ENCODE data around the gene CRELD1. TPM values are rescaled to one million over a fixed set of nuclear protein-coding genes. Genes with fewer than 3 reads are reported as not detected.
A peak's percentile ranks its signal among the peaks of the same experiment; 100 is the strongest.

The CRELD1 gene
- total and polyA plus RNA-seq, 2 donors (not counting 1 experiment from before 2014, with no cell fraction given), result 46.8 to 47.6 TPM

- no peaks in the 10 kb centered on the region for H3K27me3 Mint-ChIP-seq
- no peaks in the 10 kb centered on the region for H3K79me2 ChIP-seq (ENCODE audit: control insufficient read depth, insufficient read depth, low read length)
- H3K9me3 Mint-ChIP-seq (ENCODE audit: insufficient read depth), result no peaks in the 10 kb centered on the region
- H3K27ac Mint-ChIP-seq, result peak overlapping the region; percentile 41
- peaks cover 15 to 18% of the 10 kb centered on the region in 2 donors for H3K4me1 ChIP-seq (ENCODE audit: control insufficient read depth in 2 of 2, insufficient read depth in 2 of 2, low read length in 2 of 2)
- TF ChIP-seq CTCF (IDR thresholded peaks at IDR 0.05) (no peak), EZH2 (IDR thresholded peaks at IDR 0.05; ENCODE audit: borderline replicate concordance, insufficient read depth, low read depth, low read length, poor library complexity, severe bottlenecking) (no peak)
- no peak overlapping the region for H2AFZ ChIP-seq (ENCODE audit: insufficient read depth, low read depth, low read length, poor library complexity, severe bottlenecking)
- H3K27ac ChIP-seq (ENCODE audit: low read length in 2 of 2), result no peak overlapping the region
- no peaks in the 10 kb centered on the region for H3K36me3 ChIP-seq (replicated peaks in 1 of 2; ENCODE audit: control extremely low read depth in 1 of 2, control insufficient read depth in 1 of 2, extremely low read depth in 1 of 2, insufficient read depth in 2 of 2, low read length in 1 of 2)
- intact Hi-C loops (cut with micrococcal nuclease), result no loop called here
- DNase-seq, result no peak
- peaks cover 0 to 12% (median 0%) of the 10 kb centered on the region in 4 experiments for H3K27me3 ChIP-seq (replicated peaks in 1 of 4; ENCODE audit: control extremely low read depth in 1 of 4, control insufficient read depth in 3 of 4, insufficient read depth in 4 of 4, low read length in 3 of 4)
- ChIA-PET CTCF (no interaction called here), POLR2A (interaction anchor here (1.2 kb wide), 1 partner anchor 9 kb away, joined by 3 read pairs; no protein-coding TSS in a partner anchor)
- WGBS (ENCODE audit: insufficient coverage), result 89% methylated on average over 8 of the region's 12 CpGs
- H3K4me1 Mint-ChIP-seq, result peaks cover 15% of the 10 kb centered on the region
- no peak overlapping the region for H3K4me3 Mint-ChIP-seq
- no peak overlapping the region for H3K4me3 ChIP-seq (ENCODE audit: control extremely low read depth in 1 of 5, extremely low read depth in 1 of 5, insufficient read depth in 1 of 5, low read depth in 2 of 5, low read length in 4 of 5)
- no peaks in the 10 kb centered on the region for H3K9me3 ChIP-seq (ENCODE audit: control extremely low read depth in 1 of 3, control insufficient read depth in 2 of 3, insufficient read depth in 1 of 3, low read length in 2 of 3)
- no peak for ATAC-seq (ENCODE audit: low read depth)
- H4K20me1 ChIP-seq (ENCODE audit: control insufficient read depth, insufficient read depth, low read length, poor library complexity, severe bottlenecking), result no peaks in the 10 kb centered on the region
- H3K4me2 ChIP-seq (replicated peaks; ENCODE audit: low read depth, low read length, poor library complexity, severe bottlenecking), result no peak overlapping the region
- no peak overlapping the region for H3K9ac ChIP-seq (ENCODE audit: low read length)
Measured at GRCh38 chr3:9955067-9955502, 21.5 kb downstream of the CRELD1 start.

DNA sequence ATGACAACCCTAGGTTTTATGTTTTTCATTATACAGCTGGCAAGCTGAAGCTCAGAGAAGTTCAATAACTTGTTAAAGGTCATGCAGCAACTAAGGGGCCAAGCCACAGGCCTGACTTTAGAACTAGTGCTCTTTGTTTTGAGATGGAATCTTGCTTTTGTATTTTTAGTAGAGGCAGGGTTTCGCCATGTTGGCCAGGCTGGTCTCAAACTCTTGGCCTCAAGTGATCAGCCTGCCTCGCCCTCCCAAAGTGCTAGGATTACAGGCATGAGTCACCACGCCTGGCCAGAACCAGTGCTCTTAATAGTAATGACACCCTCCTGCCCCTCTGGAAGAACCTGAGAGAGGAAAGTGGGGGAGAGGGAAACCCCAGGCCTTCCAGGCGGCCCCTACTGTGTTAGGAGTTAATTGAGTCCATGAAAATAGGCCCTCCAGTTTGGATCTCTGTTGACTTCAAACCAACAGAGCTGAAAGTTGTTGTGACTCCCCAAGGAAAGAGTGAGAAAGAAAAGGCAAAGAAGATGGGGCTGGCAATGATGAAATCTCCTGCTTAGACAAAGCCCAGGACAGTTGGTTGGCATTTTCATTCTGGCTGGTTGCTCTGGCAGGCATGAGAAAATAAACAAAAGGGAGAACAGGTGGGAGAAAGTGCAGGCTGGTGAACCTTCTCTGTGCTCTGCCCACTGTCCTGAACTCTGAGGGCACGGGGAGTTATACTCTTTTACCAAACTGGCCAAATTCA is 22.1 kb downstream of the CRELD1 start:
- Histone ChIP-seq H3K4me2 (replicated peaks; ENCODE audit: low read depth, low read length, poor library complexity, severe bottlenecking) (no peak overlapping the region), H3K27ac (ENCODE audit: low read length in 2 of 2) (no peak overlapping the region), H2AFZ (ENCODE audit: insufficient read depth, low read depth, low read length, poor library complexity, severe bottlenecking) (no peak overlapping the region), H3K9me3 (ENCODE audit: control extremely low read depth in 1 of 3, control insufficient read depth in 2 of 3, insufficient read depth in 1 of 3, low read length in 2 of 3) (no peaks in the 10 kb centered on the region), H4K20me1 (ENCODE audit: control insufficient read depth, insufficient read depth, low read length, poor library complexity, severe bottlenecking) (no peaks in the 10 kb centered on the region), H3K4me1 (ENCODE audit: control insufficient read depth in 2 of 2, insufficient read depth in 2 of 2, low read length in 2 of 2) (peaks cover 14 to 16% of the 10 kb centered on the region in 2 donors), H3K4me3 (ENCODE audit: control extremely low read depth in 1 of 5, extremely low read depth in 1 of 5, insufficient read depth in 1 of 5, low read depth in 2 of 5, low read length in 4 of 5) (no peak overlapping the region), H3K79me2 (ENCODE audit: control insufficient read depth, insufficient read depth, low read length) (no peaks in the 10 kb centered on the region), H3K9ac (ENCODE audit: low read length) (no peak overlapping the region), H3K27me3 (replicated peaks in 1 of 4; ENCODE audit: control extremely low read depth in 1 of 4, control insufficient read depth in 3 of 4, insufficient read depth in 4 of 4, low read length in 3 of 4) (peaks cover 0 to 12% (median 0%) of the 10 kb centered on the region in 4 experiments), H3K36me3 (replicated peaks in 1 of 2; ENCODE audit: control extremely low read depth in 1 of 2, control insufficient read depth in 1 of 2, extremely low read depth in 1 of 2, insufficient read depth in 2 of 2, low read length in 1 of 2) (no peaks in the 10 kb centered on the region)
- Mint-ChIP-seq H3K4me1 (peaks cover 13% of the 10 kb centered on the region), H3K27me3 (no peaks in the 10 kb centered on the region), H3K4me3 (no peak overlapping the region), H3K27ac (peak overlapping the region; percentile 41), H3K9me3 (ENCODE audit: insufficient read depth) (no peaks in the 10 kb centered on the region)
- 96% methylated on average over 4 of the region's 5 CpGs for WGBS (ENCODE audit: insufficient coverage)
- intact Hi-C loops (cut with micrococcal nuclease), result no loop called here
- DNase-seq, result no peak
- ATAC-seq (ENCODE audit: low read depth), result no peak
- CTCF ChIA-PET, result interaction anchor here (1.4 kb wide), 1 partner anchor 23 kb away, joined by 3 read pairs; no protein-coding TSS in a partner anchor
- POLR2A ChIA-PET, result interaction anchor here (0.6 kb wide), 1 partner anchor 61 kb away, joined by 8 read pairs; no protein-coding TSS in a partner anchor
- TF ChIP-seq EZH2 (IDR thresholded peaks at IDR 0.05; ENCODE audit: borderline replicate concordance, insufficient read depth, low read depth, low read length, poor library complexity, severe bottlenecking) (no peak), CTCF (IDR thresholded peaks at IDR 0.05) (no peak)

All from B cell (primary cell).